Memory B cell (primary cell): ENCODE measurements around the gene ST6GALNAC1.
"Not testable (repeated sequence)": the region's sequence is repeated elsewhere in the genome, so short reads cannot be mapped to it uniquely, and the experiment has no call there.

Experiments used
- ATAC-seq: fragments of 150-1000 bp; cut with Tn5 transposase; 2 replicates; pipeline ENCODE4 v1.10.0; 2021; ENCODE audit warnings: low read depth, mild to moderate bottlenecking, moderate library complexity
- DNase-seq, 2 donors: peaks; one replicate each; pipeline ENCODE4 v3.0.0; 2022; ENCODE audit warnings: low spot score in 2 of 2
- H3K27ac Mint-ChIP-seq: one replicate; pipeline ENCODE4 v1.8.0; 2022; ENCODE audit warnings: mild to moderate bottlenecking, moderate library complexity, mixed read lengths
- H3K27me3 Mint-ChIP-seq: one replicate; pipeline ENCODE4 v1.8.0; 2022; ENCODE audit warnings: mixed read lengths
- H3K36me3 Mint-ChIP-seq: one replicate; pipeline ENCODE4 v1.8.0; 2022; ENCODE audit warnings: mild to moderate bottlenecking, mixed read lengths
- H3K4me1 Mint-ChIP-seq: one replicate; pipeline ENCODE4 v1.8.0; 2022; ENCODE audit warnings: mixed read lengths
- H3K4me3 Mint-ChIP-seq: one replicate; pipeline ENCODE4 v1.8.0; 2022; ENCODE audit warnings: mild to moderate bottlenecking, moderate library complexity, mixed read lengths
- H3K9me3 Mint-ChIP-seq: one replicate; pipeline ENCODE4 v1.8.0; 2022; ENCODE audit warnings: mixed read lengths

Gene ST6GALNAC1

DNA sequence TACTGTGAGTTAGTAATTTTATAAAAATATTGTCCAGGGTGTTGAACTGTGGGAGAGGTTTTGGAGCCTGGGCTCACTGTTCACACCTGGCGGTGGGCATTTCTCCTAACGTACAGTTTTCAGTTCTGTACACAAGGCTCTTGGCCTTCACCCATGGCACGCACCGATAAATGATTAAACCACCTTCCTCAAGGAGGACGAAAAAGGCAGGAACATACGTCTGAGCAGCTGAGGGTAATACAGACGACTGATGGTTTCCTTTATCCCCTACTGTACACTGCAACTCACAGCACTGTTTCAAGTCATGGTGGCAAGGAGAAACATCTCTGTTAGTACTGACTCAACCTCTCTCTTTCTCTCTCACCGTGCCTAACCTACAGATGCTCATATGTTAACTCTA, 1.4 kb upstream of the ST6GALNAC1 start:
- Mint-ChIP-seq H3K9me3 (peaks cover 8% of the 10 kb centered on the region), H3K4me3 (no peak overlapping the region), H3K4me1 (no peaks in the 10 kb centered on the region), H3K27me3 (peaks cover 24% of the 10 kb centered on the region), H3K27ac (no peak overlapping the region), H3K36me3 (peaks cover 1% of the 10 kb centered on the region)
- ATAC-seq (no peak), DNase-seq (no peak)

DNA sequence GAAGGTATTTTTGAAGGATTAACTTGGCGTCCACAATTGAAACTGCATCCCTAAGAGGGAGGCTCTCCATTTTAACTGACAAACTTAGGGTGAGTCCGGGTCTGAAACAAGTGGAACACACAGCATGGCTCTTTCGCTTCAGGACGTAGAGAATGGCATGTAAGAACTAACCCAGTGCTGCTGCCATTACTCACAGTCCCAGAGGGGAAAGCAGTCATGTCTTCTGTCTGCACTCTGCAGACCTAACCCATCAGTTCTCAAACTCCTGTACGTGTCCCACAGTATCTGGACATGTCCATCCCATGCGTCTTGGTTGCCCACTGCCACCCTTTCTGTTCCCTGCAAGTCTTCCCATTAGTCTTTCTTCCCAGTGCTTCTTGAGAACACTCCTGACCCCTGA, 563 bp downstream of the ST6GALNAC1 start:
- no peaks in the 10 kb centered on the region for H3K36me3 Mint-ChIP-seq
- peaks cover 20% of the 10 kb centered on the region for H3K27me3 Mint-ChIP-seq
- no peak overlapping the region for H3K27ac Mint-ChIP-seq
- ATAC-seq (no peak), DNase-seq (no peak)
- no peaks in the 10 kb centered on the region for H3K4me1 Mint-ChIP-seq
- peaks cover 8% of the 10 kb centered on the region for H3K9me3 Mint-ChIP-seq
- no peak overlapping the region for H3K4me3 Mint-ChIP-seq

DNA sequence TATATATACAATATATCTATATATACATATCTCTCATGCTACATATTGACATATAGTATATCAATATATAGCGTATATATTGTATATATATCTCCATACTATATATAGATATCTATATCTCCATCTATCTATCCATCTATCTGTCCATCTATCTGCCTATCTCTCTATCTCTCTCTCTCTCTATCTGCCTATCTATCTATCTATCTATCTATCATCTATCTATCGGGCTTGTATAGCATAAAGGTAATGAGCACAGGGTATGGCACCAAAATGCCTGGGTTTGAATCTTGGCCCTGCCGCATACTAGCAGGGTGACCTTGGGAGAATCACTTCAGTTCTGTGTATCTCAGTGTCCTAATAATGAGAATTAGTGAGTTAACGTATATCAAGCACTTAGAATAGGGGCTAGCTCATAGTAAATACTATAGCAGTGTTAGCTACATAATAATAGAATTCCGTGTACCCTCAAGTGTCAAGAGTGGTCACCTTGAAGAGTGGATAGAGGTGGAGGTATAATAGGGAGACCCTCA, 1.5 kb downstream of the ST6GALNAC1 start:
- DNase-seq, result no peak
- Mint-ChIP-seq H3K4me1 (no peaks in the 10 kb centered on the region), H3K9me3 (peaks cover 8% of the 10 kb centered on the region), H3K27me3 (peaks cover 20% of the 10 kb centered on the region), H3K36me3 (no peaks in the 10 kb centered on the region), H3K4me3 (no peak overlapping the region), H3K27ac (no peak overlapping the region)
- ATAC-seq, result no peak

DNA sequence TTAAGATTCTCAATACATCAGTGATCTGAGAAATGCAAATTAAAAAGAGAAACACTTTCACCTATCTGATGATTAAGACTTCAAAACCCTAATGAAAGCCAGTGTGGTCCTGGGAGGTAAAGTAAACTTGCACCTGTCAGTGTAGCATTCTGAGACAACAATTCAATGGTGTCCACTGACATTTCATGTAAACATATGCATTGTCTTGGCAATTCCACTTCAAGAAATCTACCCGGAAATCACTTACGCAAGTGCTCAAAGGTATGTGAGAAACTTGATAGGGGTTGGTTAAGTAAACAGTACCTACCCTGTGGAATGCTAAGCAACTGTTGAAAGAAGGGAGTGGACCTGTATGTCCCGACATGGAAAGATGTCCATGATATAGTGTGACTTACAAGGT, 2.1 kb downstream of the ST6GALNAC1 start:
- Mint-ChIP-seq H3K27me3 (peaks cover 18% of the 10 kb centered on the region), H3K4me1 (no peaks in the 10 kb centered on the region), H3K4me3 (no peak overlapping the region), H3K36me3 (no peaks in the 10 kb centered on the region), H3K27ac (no peak overlapping the region), H3K9me3 (peaks cover 6% of the 10 kb centered on the region)
- no peak for ATAC-seq
- no peak for DNase-seq

DNA sequence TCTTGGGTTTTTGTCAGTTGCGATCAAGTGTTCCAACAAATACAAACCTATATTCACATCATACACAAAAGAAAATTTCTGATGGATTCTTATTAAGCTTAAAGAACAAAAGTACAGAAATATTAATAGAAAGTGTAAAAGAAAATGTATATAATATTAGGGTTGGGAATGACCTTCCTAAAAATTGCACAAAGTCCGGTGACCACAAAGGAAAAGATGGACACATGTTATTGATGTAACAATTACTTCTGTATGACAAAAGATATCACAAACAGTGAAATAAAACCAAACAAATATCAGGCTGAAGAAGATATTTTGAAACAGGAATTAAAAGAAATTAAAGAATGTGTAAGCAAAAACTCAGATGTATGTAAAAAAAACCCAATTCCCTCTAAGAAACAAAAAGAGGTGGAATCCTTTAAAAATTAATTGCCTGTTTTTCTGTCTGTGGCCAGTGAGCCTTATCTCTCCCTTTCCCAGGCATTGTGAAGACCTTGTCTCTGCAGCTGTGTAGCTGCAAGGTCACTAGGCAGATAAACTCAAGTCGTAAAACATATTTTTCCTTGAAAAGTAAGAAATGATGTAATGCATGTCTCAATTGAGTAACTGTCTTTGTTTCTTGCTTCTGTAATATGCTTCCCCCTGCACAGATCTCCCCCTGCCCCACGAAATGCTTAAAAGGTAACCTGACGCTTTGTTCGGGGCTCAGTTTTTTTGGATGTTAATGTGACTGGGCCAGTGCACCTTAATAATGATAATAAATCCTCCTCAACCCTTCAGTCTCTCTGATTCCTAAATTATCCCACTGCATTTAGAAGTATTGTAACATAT, 2.8 kb downstream of the ST6GALNAC1 start:
- ATAC-seq, result no peak
- Mint-ChIP-seq H3K4me3 (no peak overlapping the region), H3K27me3 (peaks cover 16% of the 10 kb centered on the region), H3K4me1 (no peaks in the 10 kb centered on the region), H3K27ac (no peak overlapping the region), H3K36me3 (no peaks in the 10 kb centered on the region), H3K9me3 (no peaks in the 10 kb centered on the region)
- no peak for DNase-seq

DNA sequence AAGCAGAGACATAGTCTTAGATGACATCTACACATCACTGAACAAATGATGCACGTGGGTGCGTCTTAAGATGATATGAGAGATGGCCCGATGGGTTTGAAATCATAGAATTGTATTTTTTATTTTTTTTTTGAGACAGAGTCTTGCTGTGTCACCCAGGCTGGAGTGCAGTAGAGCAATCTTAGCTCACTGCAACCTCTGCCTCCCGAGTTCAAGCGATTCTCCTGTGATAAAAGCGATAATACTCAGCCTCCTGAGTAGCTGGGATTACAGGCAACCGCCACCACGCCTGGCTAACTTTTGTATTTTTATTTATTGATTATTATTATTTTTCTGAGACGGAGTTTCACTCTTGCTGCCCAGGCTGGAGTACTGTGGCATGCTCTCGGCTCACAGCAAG, 5.3 kb downstream of the ST6GALNAC1 start:
- Mint-ChIP-seq H3K27ac (no peak overlapping the region), H3K36me3 (no peaks in the 10 kb centered on the region), H3K9me3 (no peaks in the 10 kb centered on the region), H3K4me1 (no peaks in the 10 kb centered on the region), H3K27me3 (peaks cover 15% of the 10 kb centered on the region), H3K4me3 (no peak overlapping the region)
- DNase-seq (no peak), ATAC-seq (no peak)

DNA sequence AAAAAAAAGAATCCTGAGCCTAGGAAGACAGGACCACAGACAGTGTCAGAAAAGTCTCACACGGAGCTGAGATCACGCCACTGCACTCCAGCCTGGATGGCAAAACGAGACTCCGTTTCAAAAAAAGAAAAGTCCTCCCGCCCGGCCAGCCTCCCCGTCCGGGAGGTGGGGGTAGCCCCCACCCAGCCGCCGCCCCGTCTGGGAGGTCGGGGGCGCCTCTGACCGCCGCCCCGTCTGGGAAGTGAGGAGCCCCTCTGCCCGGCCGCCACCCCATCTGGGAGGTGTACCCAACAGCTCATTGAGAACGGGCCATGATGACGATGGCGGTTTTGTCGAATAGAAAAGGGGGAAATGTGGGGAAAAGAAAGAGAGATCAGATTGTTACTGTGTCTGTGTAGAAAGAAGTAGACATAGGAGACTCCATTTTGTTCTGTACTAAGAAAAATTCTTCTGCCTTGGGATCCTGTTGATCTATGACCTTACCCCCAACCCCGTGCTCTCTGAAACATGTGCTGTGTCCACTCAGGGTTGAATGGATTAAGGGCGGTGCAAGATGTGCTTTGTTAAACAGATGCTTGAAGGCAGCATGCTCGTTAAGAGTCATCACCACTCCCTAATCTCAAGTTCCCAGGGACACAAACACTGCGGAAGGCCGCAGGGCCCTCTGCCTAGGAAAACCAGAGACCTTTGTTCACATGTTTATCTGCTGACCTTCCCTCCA, 6.9 kb downstream of the ST6GALNAC1 start:
- H3K4me1 Mint-ChIP-seq, H3K27ac Mint-ChIP-seq, H3K9me3 Mint-ChIP-seq, ATAC-seq, H3K4me3 Mint-ChIP-seq, DNase-seq, H3K36me3 Mint-ChIP-seq: not testable (repeated sequence)
- peaks cover 12% of the 10 kb centered on the region for H3K27me3 Mint-ChIP-seq

DNA sequence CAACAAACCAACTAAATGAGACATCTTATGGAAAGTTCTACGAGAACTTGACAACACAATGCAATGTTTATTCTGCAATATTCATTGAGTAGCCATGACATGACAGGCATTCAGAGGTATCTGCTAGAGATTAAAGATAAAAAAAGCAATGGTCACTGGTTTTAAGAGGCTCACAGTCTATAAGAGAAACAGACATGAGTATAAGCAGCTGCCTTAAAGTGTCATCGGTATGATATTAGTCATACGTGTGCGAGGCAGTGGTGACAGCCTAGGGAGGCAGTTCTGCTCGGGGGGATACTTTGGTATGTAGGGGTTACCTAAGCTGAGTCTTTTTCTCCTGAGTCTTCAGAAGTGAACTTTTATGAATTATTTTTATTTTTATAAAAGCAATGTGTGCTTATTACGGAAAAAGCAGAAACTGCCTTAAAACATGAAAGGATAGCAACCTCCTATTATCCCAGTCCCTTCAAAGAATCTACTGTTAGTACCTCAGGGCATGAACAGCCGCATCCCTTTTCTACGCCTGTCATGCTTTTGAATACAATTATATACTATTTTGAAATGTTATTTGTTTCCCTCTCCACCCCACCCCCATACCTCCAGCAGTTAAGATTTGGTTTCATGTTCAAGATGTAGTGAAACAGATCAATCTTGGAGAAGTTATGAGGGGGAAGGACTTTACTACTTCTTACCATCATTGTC, 7.7 kb downstream of the ST6GALNAC1 start:
- Mint-ChIP-seq H3K9me3 (no peaks in the 10 kb centered on the region), H3K27me3 (peaks cover 12% of the 10 kb centered on the region), H3K27ac (no peak overlapping the region), H3K36me3 (no peaks in the 10 kb centered on the region), H3K4me1 (no peaks in the 10 kb centered on the region), H3K4me3 (no peak overlapping the region)
- ATAC-seq (no peak), DNase-seq (no peak)

DNA sequence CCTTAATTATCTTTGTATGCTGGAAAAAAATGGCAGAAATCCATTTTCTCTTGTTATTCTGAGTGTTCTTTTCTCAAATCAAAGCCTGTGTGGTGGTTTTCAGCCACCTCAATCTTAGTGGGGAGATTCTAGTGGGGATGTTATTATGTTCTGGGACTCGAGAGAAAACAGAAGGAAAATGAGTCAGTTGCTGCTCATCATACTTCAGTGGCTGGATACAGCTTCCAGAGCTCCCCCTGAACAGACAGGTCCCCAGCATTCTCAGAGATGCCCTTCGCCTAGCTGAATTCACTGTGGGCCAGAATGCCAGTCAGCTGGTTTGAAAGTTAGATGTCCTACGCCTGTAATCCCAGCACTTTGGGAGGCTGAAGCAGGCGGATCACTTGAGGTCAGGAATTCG, 8.5 kb downstream of the ST6GALNAC1 start:
- ATAC-seq (no peak), DNase-seq (no peak)
- H3K4me3 Mint-ChIP-seq, result no peak overlapping the region
- no peaks in the 10 kb centered on the region for H3K4me1 Mint-ChIP-seq
- H3K36me3 Mint-ChIP-seq, result no peaks in the 10 kb centered on the region
- H3K27ac Mint-ChIP-seq, result no peak overlapping the region
- H3K9me3 Mint-ChIP-seq, result no peaks in the 10 kb centered on the region
- peaks cover 12% of the 10 kb centered on the region for H3K27me3 Mint-ChIP-seq

DNA sequence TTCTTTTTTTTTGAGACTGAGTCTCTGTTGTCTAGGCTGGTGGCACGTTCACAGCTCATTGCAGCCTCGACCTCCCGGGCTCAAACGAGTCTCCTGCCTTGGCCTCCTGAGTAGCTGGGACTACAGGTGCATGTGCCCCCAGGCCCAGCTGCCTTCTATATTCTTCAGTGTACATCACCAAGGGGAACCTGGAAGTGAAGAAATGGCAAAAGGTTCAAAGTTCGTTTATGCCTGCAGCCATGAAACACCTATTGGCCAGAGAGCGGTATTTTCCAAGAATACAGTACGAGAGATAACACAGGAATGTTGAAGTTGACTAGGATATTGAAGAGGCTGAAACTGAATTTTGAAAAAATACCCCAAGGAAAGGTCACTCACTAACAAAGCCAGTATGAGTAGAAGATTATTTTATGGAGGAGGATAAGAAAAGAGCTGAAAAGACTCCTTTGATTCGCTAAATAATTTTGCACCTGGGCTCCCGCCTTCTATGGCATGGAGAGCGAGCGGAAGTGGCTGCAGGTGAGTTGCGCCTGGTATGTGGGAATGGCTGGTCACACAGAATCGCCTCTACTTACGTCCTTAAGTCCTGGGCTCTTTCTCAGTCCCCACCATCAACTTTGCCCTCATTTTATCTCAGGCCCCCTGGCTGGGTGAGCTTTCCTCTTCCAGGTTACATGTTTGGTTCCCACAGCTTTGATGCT, 9.8 kb downstream of the ST6GALNAC1 start:
- Mint-ChIP-seq H3K36me3 (no peaks in the 10 kb centered on the region), H3K9me3 (no peaks in the 10 kb centered on the region), H3K27me3 (peaks cover 13% of the 10 kb centered on the region), H3K4me3 (no peak overlapping the region), H3K27ac (no peak overlapping the region), H3K4me1 (no peaks in the 10 kb centered on the region)
- DNase-seq (no peak), ATAC-seq (no peak)

DNA sequence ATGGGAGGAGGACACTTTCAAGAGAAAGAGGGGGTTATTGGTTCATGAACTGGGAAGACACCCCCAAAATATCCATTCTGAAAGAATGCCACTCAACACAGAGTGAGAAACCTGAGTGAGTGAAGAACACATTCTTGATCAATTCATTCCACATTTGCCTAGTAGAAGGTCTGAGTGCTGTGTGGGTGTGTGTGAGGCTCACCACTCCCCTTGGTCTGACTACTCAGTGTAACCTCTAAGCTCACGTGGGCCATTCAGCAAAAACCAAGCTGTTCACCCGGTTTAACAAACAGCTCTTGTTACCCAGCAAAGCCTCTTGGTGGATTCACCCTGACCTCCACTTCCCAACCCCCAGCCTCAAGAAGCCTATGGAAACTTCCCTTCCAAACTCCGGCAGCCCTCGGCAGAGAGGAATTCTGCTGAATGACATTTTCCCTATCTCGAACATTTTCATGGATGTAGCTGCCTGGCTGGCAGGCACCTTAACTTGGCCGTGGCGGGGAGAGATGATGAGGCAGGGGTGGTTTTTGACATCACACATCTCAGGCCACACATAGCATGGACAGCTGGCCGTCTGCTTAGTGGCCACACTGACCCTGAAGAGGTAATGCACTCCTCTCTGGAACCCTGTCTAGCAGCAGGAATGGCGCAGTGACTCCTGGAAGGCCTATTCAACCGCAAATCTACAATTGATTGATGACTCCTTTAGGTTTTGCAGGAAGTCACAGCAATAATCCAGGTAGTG, 11.6 kb downstream of the ST6GALNAC1 start:
- DNase-seq, result no peak
- Mint-ChIP-seq H3K27ac (no peak overlapping the region), H3K36me3 (no peaks in the 10 kb centered on the region), H3K4me3 (no peak overlapping the region), H3K9me3 (no peaks in the 10 kb centered on the region), H3K4me1 (no peaks in the 10 kb centered on the region), H3K27me3 (peaks cover 20% of the 10 kb centered on the region)
- ATAC-seq, result no peak

DNA sequence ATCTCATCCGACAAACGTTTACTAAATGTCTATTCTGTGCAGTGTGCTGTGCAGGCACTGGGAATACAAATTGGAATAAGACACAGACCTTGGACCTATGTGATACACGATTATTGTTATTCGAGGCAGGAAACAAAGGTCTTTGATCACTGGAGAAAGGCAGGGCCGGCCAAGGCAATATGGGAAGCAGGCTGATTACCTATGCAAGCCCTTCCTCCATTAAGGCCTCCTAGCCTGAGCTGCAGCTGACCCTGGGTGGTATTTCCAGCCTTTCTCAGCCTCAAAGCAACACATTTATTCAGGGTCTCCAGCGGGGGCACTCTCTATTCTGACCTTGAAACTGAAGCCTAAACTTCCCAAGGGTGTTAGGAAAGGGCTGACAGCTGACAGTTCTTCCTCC, 13.4 kb downstream of the ST6GALNAC1 start:
- Mint-ChIP-seq H3K27me3 (peaks cover 23% of the 10 kb centered on the region), H3K4me1 (no peaks in the 10 kb centered on the region), H3K36me3 (no peaks in the 10 kb centered on the region), H3K9me3 (no peaks in the 10 kb centered on the region), H3K4me3 (no peak overlapping the region), H3K27ac (no peak overlapping the region)
- ATAC-seq (no peak), DNase-seq (no peak)

DNA sequence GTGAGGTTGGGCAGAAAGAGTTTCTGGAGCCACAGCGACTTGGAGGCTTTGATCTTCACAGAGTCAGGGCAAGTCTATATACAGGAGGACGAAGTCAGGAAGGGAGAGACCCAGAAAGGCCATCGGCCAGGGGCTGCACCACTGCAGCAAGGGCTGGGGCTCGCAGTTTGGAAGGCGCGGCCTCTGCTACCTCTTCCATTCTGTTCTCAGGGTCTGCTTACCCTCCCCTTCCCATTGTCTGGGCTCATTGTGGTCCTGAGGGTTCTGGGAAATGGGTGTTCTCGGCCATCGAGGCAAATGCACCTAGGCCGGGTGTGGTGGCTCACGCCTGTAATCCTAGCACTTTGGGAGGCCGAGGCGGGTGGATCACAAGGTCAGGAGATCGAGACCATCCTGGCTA, 16.0 kb downstream of the ST6GALNAC1 start:
- H3K9me3 Mint-ChIP-seq, result no peaks in the 10 kb centered on the region
- no peaks in the 10 kb centered on the region for H3K4me1 Mint-ChIP-seq
- no peak for ATAC-seq

More for the DNA sequence above, 16.0 kb downstream of the ST6GALNAC1 start:
- H3K36me3 Mint-ChIP-seq, result no peaks in the 10 kb centered on the region
- peaks cover 18% of the 10 kb centered on the region for H3K27me3 Mint-ChIP-seq
- H3K4me3 Mint-ChIP-seq, result no peak overlapping the region
- DNase-seq, result no peak
- H3K27ac Mint-ChIP-seq, result no peak overlapping the region
